ENCODE data around the gene NFE2L3.
"Not testable (repeated sequence)": the region's sequence is repeated elsewhere in the genome, so short reads cannot be mapped to it uniquely, and the experiment has no call there.

Gene NFE2L3

GRCh38 chr7:26169271-26169670 lies 17.3 kb downstream of the NFE2L3 start:
- DNase-seq: no peak

GRCh38 chr7:26170663-26171062 lies 18.7 kb downstream of the NFE2L3 start:
- no peak for DNase-seq

GRCh38 chr7:26171601-26172000 lies 19.6 kb downstream of the NFE2L3 start:
- no peak for DNase-seq

- no peak for DNase-seq
Measured at GRCh38 chr7:26172048-26172447, 20.1 kb downstream of the NFE2L3 start.

GRCh38 chr7:26175903-26176302 lies 23.9 kb downstream of the NFE2L3 start:
- DNase-seq: not testable (repeated sequence)

- DNase-seq: not testable (repeated sequence)
Measured at GRCh38 chr7:26176696-26177095, 24.7 kb downstream of the NFE2L3 start.

- DNase-seq: not testable (repeated sequence)
Measured at GRCh38 chr7:26177269-26177668, 25.3 kb downstream of the NFE2L3 start.

- DNase-seq: no peak
Measured at GRCh38 chr7:26178272-26178960, 26.4 kb downstream of the NFE2L3 start.

- no peak for DNase-seq
Measured at GRCh38 chr7:26179422-26179821, 27.4 kb downstream of the NFE2L3 start.

GRCh38 chr7:26179826-26180497 lies 28.0 kb downstream of the NFE2L3 start:
- DNase-seq: no peak

GRCh38 chr7:26180792-26181198 lies 28.8 kb downstream of the NFE2L3 start:
- no peak for DNase-seq

- no peak for DNase-seq
Measured at GRCh38 chr7:26181474-26182227, 29.7 kb downstream of the NFE2L3 start.

- DNase-seq: no peak
Measured at GRCh38 chr7:26182283-26182682, 30.3 kb downstream of the NFE2L3 start.

GRCh38 chr7:26182706-26183105 lies 30.7 kb downstream of the NFE2L3 start:
- no peak for DNase-seq

GRCh38 chr7:26183545-26184280 lies 31.7 kb downstream of the NFE2L3 start:
- DNase-seq: no peak

- not testable (repeated sequence) for DNase-seq
Measured at GRCh38 chr7:26184281-26185101, 32.5 kb downstream of the NFE2L3 start.

- no peak for DNase-seq
Measured at GRCh38 chr7:26185131-26185843, 33.3 kb downstream of the NFE2L3 start.

- no peak for DNase-seq
Measured at GRCh38 chr7:26185844-26186180, 33.8 kb downstream of the NFE2L3 start.

GRCh38 chr7:26186364-26187311 lies 34.6 kb downstream of the NFE2L3 start:
- no peak for DNase-seq
